GM18951 (cell line): Measurements from ENCODE around the gene TM9SF3.

Source experiments
- POLR2A ChIP-seq: IDR thresholded peaks from 4 replicates; pipeline ENCODE4 v1.6.1; 2011; ENCODE audit warnings: mild to moderate bottlenecking; ENCODE audit not compliant: insufficient read length, insufficient read depth; ENCODE audit errors: extremely low read depth
- in situ Hi-C: fragments of 300-500 bp; cut with MboI; formaldehyde crosslinking; loops from one replicate; pipeline ENCODE4 v1.12.0; 2022; ENCODE audit warnings: low sequenced_read_pairs, mixed read lengths, inconsistent platforms; ENCODE audit not compliant: unreplicated experiment

The TM9SF3 gene

GRCh38 chr10:96501985-96502384, 84.8 kb downstream of the TM9SF3 start:
- in situ Hi-C loops = no loop called here
- TF ChIP-seq POLR2A = no peak

DNA sequence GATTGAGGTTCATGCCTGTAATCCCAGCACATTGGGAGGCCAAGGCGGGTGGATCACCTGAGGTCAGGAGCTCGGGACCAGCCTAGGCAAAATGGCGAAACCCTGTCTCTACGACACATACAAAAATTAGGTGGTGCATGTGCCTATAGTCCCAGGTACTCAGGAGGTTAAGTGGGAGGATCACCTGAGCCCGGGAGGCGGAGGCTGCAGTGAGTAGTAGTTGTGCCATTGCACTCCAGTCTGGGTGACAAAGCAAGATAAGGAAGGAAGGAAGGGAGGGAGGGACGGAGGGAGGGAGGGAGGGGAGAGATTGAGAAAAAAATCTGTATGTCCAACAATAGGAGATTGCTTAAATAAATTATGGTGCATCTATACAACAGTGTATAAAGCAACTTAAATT, 86.3 kb downstream of the TM9SF3 start:
- in situ Hi-C loops = no loop called here

GRCh38 chr10:96500050-96500449, 86.8 kb downstream of the TM9SF3 start:
- TF ChIP-seq POLR2A = no peak
- in situ Hi-C loops = no loop called here

More for the DNA sequence above, 86.3 kb downstream of the TM9SF3 start:
- no peak for TF ChIP-seq POLR2A

DNA sequence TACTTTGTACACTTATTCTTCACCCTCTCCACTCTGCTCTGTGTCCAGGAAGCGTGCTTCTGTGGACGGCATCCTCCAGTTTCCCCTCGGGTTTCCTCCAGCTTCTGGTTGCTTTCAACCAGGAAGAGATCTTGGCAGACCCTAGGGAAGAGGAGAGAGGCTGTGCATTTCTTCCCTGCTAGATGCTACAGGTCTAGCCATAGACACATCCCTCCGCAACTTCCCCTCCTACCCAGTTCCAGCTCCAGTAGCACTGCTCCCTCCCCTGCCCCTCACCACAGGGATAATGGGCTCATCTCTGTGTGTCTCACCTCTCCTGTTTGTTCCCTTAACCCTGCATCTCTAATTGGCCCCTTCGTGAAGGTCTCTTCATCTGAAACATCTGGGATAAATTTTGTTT, 89.4 kb downstream of the TM9SF3 start:
- TF ChIP-seq POLR2A = no peak
- in situ Hi-C loops = no loop called here

DNA sequence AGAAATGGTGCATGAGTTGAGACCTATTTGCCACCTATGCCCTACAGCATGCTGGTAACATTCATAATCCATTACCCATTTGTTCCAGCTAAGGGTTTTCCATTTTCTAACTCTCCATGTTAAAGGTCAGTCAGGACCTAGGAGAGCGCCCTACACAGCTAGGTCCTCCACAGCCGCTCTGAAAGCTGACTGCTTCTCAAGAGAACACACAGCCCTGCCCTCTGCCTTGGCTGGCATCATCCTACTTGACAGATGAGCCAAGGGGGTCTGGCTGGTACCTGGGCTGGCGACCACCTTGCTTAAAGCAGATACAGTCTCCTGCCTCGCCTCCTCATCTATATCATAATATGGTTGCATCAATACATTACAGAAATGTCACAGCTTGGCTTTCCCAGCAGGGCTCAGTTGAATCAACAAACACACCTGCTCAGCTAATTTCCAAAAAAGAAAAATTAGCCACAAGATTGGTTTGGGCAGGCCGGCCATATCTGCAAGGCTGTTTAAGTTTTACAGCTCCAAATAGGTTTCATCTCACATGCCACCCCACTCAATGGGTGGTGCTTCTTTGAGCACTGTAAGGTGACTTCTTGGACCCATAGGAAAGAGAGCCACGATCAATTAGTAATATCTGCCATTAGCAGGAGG, 90.4 kb downstream of the TM9SF3 start:
- TF ChIP-seq POLR2A = no peak
- in situ Hi-C loops = no loop called here

DNA sequence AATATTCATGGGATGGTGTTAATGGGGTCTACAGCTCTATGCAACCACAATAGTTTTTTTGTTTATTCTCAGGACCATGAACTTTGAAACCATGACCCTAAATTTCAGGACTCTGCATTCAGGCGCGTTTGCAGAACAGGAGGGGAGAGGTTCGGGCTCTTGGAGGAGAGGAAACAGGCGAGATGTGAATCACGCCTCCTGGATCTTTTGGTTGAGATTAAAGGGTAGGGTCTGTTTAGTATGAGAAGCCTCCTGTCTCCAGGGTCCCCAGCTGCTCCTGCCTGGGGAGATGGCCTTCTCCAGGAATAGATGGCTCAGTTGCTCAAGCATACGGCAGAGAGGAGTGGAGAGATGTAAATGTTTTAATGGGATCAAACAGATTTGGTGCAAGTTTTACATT, 91.3 kb downstream of the TM9SF3 start:
- in situ Hi-C loops = no loop called here
- TF ChIP-seq POLR2A = no peak

DNA sequence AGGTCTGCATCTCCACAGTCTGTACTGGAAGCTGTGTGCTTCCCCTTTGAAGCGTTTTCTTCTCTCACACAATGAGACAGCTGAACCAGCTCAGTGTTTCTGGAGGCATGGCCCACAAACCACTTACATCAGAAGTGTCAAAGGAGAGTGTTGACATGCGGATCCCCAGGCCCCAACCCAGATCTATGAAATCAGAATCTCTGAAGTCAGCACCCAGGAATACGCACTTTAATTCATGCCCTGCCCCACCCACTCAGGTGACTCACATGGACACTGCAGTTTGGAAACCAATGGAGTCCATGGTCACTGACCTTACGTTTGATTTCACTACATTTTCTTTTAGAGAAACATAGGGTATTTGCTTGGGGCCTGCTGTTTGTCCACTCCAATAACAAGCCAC, 92.1 kb downstream of the TM9SF3 start:
- in situ Hi-C loops = no loop called here
- TF ChIP-seq POLR2A = no peak

DNA sequence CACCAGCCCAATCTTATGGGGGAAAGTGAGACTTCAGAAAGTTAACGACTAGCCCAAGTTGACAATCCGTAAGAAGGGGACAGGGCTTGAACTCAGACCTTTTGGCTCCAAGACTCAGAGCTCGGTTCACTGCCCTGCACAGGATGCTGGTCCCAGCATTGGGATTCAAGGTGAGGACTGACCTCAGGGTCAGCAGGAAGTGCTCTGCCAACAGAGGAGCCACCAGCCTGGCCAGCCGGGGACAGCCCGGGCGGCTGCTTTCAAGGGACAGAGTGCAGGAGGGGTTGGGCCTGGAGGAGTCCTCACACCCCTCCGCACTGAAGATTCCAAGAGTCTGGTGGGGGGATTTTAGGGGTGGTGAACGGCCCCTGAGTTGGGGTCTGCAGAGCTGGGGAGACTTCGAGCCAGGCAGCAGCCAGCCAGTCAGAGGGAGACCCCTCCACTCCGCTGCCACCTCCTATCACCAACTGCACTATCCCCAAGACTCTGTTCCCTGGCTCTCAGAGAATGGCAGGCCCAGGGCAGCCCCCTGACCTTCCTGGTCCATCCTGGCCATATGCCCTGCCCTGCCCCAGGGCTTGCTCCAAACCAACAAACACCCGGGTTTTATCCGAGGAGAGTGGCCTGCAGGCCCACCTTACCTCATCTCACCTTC, 92.8 kb downstream of the TM9SF3 start:
- in situ Hi-C loops = no loop called here
- no peak for TF ChIP-seq POLR2A

GRCh38 chr10:96493254-96493653, 93.6 kb downstream of the TM9SF3 start:
- in situ Hi-C loops = no loop called here
- no peak for TF ChIP-seq POLR2A

DNA sequence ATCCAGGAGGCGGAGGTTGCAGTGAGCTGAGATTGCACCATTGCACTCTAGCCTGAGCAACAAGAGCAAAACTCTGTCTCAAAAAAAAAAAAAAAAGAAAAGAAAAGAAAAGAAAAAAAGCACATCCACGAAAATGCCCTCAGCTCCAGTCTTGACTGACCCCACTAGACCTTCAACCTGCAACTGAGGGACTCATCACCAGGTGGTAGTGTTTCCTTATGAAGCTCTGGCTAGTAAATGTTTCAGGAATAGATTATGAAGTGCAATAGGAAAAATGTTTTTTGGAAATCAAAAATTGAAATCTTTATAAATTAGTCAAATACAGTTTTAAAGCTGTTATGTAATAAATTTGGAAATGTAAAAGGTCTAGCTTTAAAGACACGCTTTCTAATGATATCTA, 95.5 kb downstream of the TM9SF3 start:
- in situ Hi-C loops = no loop called here
- TF ChIP-seq POLR2A = no peak

GRCh38 chr10:96488161-96488935, 98.5 kb downstream of the TM9SF3 start:
- in situ Hi-C loops = no loop called here
- no peak for TF ChIP-seq POLR2A

DNA sequence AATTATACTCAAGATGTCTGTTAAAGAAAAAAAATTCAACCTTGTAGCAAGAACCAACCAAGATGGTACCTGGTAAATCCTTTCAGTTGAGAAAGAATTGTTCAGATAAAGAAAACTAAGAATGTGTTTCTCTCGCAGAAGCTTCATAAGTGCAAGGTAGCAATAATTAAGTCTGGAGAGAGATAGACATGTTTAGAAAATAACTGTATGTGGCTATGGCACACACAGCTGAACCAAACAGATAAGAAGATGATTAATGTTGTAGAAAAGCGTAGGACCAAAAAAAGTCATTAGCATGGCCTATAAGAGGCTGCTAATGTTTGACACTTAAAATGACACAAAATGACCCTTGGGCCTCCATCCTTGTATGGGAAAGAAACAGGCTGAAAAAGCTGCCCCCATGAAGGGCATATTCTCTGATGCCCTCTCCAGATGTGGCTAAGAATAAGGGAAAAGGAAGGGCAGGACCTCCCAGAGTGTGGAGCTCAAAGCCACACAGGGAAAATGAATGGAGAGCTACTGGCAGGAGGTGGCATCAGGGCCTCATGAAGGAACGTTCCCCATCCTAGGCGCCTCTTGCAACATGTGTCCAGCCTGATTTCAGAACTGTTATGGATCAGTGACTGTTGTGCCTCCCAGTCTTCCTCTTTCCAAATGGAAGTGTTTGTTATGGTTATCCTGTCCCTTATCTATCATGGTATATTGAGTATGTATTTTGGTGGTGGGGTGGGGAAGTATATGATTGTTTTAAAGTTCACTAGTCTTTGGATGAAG, 103.8 kb downstream of the TM9SF3 start:
- in situ Hi-C loops = no loop called here
- TF ChIP-seq POLR2A = no peak

DNA sequence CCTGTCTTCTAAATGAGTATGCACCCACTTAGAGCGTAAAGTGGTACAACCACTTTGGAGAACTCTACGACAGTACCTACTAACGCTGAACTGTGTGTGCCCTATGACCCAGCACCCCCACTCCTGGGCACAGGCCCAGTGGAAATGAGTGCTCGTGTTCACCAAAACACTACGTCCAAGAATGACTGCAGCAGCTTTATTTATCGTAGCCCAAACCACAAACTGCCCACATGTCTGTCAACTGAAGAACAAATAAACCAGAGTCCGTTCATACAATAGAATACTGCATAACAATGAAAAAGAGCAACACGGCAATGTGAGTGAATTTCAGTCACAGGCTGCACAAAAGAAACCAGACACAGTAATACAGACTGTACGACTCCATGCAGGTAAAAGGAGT, 108.5 kb downstream of the TM9SF3 start:
- TF ChIP-seq POLR2A = no peak
- in situ Hi-C loops = no loop called here

DNA sequence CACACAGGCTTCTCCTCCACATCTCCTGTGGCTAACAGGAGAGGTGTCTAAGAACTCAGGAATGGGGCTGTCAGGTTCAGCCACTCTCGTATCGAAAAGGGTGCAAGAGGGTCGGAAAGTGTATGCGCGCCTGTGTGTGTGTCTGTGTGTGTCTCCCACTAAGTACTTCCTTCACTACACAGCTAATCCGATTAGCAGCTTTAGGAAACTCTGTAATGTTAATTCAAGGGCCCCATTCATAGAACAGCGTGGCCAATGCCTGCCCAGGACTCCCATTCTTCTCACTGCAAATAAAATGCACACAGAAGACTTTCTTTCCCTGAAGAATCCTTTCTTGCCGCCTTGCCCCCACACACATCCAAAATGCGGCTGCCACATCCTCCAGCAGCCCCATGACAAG, 112.9 kb downstream of the TM9SF3 start:
- no peak for TF ChIP-seq POLR2A
- in situ Hi-C loops = no loop called here
